ENCODE results near the gene IER3.

Gene IER3

DNA sequence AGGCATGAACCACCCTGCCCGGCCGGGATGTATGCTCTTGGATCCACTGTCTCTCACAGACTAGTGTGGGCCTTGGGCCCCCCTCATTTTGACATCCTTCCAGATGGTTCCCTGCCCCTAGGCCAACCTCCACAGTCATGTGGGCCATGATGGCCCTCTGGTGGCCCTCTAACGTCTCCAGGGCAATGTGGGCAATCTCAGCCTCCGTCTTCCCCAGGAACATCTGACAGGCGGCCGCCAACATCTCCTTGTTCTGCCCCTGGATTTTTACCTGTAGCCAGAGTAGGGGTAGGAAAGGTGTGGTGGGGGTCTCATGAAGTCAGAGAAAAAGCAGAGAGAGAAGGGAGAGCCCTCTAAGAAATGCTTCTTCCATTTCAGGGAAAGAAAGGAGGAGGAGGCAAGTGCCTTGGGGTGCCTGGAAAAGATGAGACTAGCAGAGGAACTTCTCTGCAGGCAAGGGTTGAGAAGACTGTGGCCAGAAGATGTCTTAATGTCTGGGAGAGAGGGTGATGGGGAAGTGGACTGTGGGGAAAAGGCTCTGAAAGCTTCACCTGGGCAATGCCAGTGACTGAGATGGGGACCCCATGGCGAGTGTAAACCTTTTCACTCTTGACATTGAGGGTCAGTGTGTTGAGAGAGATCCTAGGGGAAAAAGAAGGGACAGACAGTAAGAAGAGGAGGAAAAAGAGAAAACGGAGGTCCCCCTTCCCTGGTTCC, 3.1 kb downstream of the IER3 start:
- peak overlapping the region; percentile 97 for H3K4me3 Mint-ChIP-seq
- peak overlapping the region; percentile 98 for H3K27ac Mint-ChIP-seq
- peaks cover 48% of the 10 kb centered on the region for H3K36me3 Mint-ChIP-seq (ENCODE audit: low read depth)
- H3K27me3 Mint-ChIP-seq (ENCODE audit: low read depth, poor library complexity), result peaks cover 3% of the 10 kb centered on the region
- no peak for DNase-seq
- peaks cover 60% of the 10 kb centered on the region for H3K4me1 Mint-ChIP-seq
- H3K9me3 Mint-ChIP-seq, result no peaks in the 10 kb centered on the region
- no peak for TF ChIP-seq CTCF (IDR thresholded peaks at IDR 0.05)

GRCh38 chr6:30740540-30740870, 3.8 kb downstream of the IER3 start:
- Mint-ChIP-seq H3K4me3 (peak overlapping the region; percentile 68), H3K27ac (peak overlapping the region; percentile 48), H3K27me3 (ENCODE audit: low read depth, poor library complexity) (peaks cover 3% of the 10 kb centered on the region), H3K4me1 (peaks cover 60% of the 10 kb centered on the region), H3K9me3 (no peaks in the 10 kb centered on the region), H3K36me3 (ENCODE audit: low read depth) (peaks cover 55% of the 10 kb centered on the region)
- no peak for DNase-seq
- no peak for TF ChIP-seq CTCF (IDR thresholded peaks at IDR 0.05)

GRCh38 chr6:30738532-30738931, 5.8 kb downstream of the IER3 start:
- no peak for TF ChIP-seq CTCF (IDR thresholded peaks at IDR 0.05)
- Mint-ChIP-seq H3K4me1 (peaks cover 42% of the 10 kb centered on the region), H3K4me3 (no peak overlapping the region), H3K27ac (no peak overlapping the region), H3K36me3 (ENCODE audit: low read depth) (peaks cover 66% of the 10 kb centered on the region), H3K9me3 (no peaks in the 10 kb centered on the region), H3K27me3 (ENCODE audit: low read depth, poor library complexity) (peaks cover 3% of the 10 kb centered on the region)
- no peak for DNase-seq

DNA sequence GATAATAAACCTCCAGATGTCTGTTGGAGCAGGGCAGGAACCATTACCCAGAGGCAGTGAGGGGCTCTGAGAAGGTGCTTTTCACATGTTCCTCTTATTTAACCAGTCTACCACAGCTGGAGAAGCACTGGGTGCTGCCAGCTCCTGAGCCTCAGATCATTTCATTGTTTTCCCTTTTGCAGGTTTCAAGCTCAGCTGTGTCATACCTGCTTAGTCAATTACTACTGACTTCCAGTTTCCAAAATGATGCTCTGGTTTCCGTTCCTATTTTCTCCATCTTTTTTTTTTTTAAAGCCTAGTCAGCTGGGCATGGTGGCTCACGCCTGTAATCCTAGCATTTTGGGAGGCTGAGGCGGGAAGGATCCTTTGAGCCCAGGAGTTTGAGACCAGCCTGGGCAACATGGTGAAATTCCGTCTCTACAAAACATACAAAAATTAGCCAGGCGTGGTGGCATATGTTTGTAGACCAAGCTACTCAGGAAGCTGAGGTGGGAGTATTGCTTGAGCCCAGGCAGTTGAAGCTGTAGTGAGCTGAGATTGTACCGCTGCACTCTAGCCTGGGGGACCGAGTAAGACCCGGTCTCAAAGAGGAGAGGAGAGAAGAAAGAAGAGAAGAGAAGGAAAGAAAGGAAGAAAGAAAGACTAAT, 8.6 kb downstream of the IER3 start:
- Mint-ChIP-seq H3K36me3 (ENCODE audit: low read depth) (peaks cover 68% of the 10 kb centered on the region), H3K9me3 (no peaks in the 10 kb centered on the region), H3K4me3 (no peak overlapping the region), H3K4me1 (peaks cover 25% of the 10 kb centered on the region), H3K27me3 (ENCODE audit: low read depth, poor library complexity) (peaks cover 3% of the 10 kb centered on the region), H3K27ac (peak overlapping the region; percentile 57)
- DNase-seq, result no peak
- no peak for TF ChIP-seq CTCF (IDR thresholded peaks at IDR 0.05)

GRCh38 chr6:30732237-30732943, 12.0 kb downstream of the IER3 start:
- no peak for TF ChIP-seq CTCF (IDR thresholded peaks at IDR 0.05)
- DNase-seq, result no peak
- H3K27ac Mint-ChIP-seq, result no peak overlapping the region
- peaks cover 12% of the 10 kb centered on the region for H3K4me1 Mint-ChIP-seq
- H3K27me3 Mint-ChIP-seq (ENCODE audit: low read depth, poor library complexity), result peaks cover 3% of the 10 kb centered on the region
- no peak overlapping the region for H3K4me3 Mint-ChIP-seq
- peaks cover 47% of the 10 kb centered on the region for H3K36me3 Mint-ChIP-seq (ENCODE audit: low read depth)
- no peaks in the 10 kb centered on the region for H3K9me3 Mint-ChIP-seq

Measured in nephron progenitor cell (in vitro differentiated cells).